ENCODE measurements around the gene SLC1A1. TPM values are rescaled to one million over a fixed set of nuclear protein-coding genes. Genes with fewer than 3 reads are reported as not detected.

The SLC1A1 gene
- total RNA-seq, 2 experiments from 2014 or later = 0.11 to 0.14 TPM

DNA sequence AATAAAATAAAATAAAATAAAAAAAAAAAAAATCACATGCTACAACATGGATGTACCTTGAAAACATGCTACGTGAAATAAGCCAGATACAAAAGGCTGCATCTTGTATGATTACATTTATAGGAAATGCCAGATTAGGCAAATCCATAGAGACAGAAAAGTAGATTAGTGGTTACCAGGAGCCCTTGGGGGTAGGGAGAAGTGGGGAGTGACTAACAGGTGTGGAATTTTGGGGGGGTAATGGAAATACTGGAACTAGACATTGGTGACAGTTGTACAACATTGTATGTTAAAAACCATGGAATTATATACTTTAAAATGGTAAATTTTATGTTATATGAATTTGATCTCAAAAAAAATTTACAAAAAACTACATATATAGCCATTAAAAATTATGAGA lies 47.3 kb downstream of the SLC1A1 start:
- peaks cover 2% of the 10 kb centered on the region for H3K9me3 Mint-ChIP-seq
- DNase-seq = no peak
- H3K4me3 ChIP-seq (ENCODE audit: low read length) = no peak overlapping the region
- H3K9me3 ChIP-seq (ENCODE audit: control insufficient read depth in 1 of 2, insufficient read depth in 1 of 2, low read length in 2 of 2) = peaks cover 0 to 9% of the 10 kb centered on the region in 2 experiments
- intact Hi-C loops (cut with DNase I, micrococcal nuclease) = no loop called here
- H3K4me1 ChIP-seq (ENCODE audit: insufficient read depth, low read length) = no peaks in the 10 kb centered on the region
- peaks cover 12% of the 10 kb centered on the region for H3K4me1 Mint-ChIP-seq (ENCODE audit: low read depth)
- H3K27me3 Mint-ChIP-seq = no peaks in the 10 kb centered on the region
- no peak overlapping the region for H3K4me3 Mint-ChIP-seq
- H3K27ac ChIP-seq (ENCODE audit: low read depth in 1 of 2, low read length in 2 of 2) = no peak overlapping the region
- H3K27me3 ChIP-seq (ENCODE audit: control insufficient read depth in 1 of 2, insufficient read depth in 2 of 2, low read length in 2 of 2) = no peaks in the 10 kb centered on the region
- ChIA-PET CTCF (no interaction called here), POLR2A (no interaction called here)
- no peaks in the 10 kb centered on the region for H3K36me3 ChIP-seq (ENCODE audit: insufficient read depth, low read length)
- H3K36me3 Mint-ChIP-seq (ENCODE audit: low read depth) = peaks cover 4% of the 10 kb centered on the region
- no peak for ATAC-seq (ENCODE audit: poor library complexity)
- H3K27ac Mint-ChIP-seq = no peak overlapping the region
- no peak for TF ChIP-seq CTCF (IDR thresholded peaks at IDR 0.05)

GRCh38 chr9:4538107-4538506 lies 47.8 kb downstream of the SLC1A1 start:
- ChIA-PET POLR2A (interaction anchor here (1.7 kb wide), 1 partner anchor 11 kb away, joined by 7 read pairs; no protein-coding TSS in a partner anchor), CTCF (no interaction called here)
- no peaks in the 10 kb centered on the region for H3K4me1 ChIP-seq (ENCODE audit: insufficient read depth, low read length)
- H3K27ac ChIP-seq (ENCODE audit: low read depth in 1 of 2, low read length in 2 of 2) = no peak overlapping the region
- Mint-ChIP-seq H3K27ac (no peak overlapping the region), H3K4me1 (ENCODE audit: low read depth) (peaks cover 12% of the 10 kb centered on the region), H3K36me3 (ENCODE audit: low read depth) (peaks cover 4% of the 10 kb centered on the region), H3K4me3 (no peak overlapping the region), H3K27me3 (no peaks in the 10 kb centered on the region), H3K9me3 (peaks cover 2% of the 10 kb centered on the region)
- no peak overlapping the region for H3K4me3 ChIP-seq (ENCODE audit: low read length)
- ATAC-seq (ENCODE audit: poor library complexity) (no peak), DNase-seq (no peak)
- H3K9me3 ChIP-seq (ENCODE audit: control insufficient read depth in 1 of 2, insufficient read depth in 1 of 2, low read length in 2 of 2) = peaks cover 0 to 9% of the 10 kb centered on the region in 2 experiments
- H3K36me3 ChIP-seq (ENCODE audit: insufficient read depth, low read length) = no peaks in the 10 kb centered on the region
- H3K27me3 ChIP-seq (ENCODE audit: control insufficient read depth in 1 of 2, insufficient read depth in 2 of 2, low read length in 2 of 2) = no peaks in the 10 kb centered on the region
- intact Hi-C loops (cut with DNase I, micrococcal nuclease) = no loop called here
- TF ChIP-seq CTCF (IDR thresholded peaks at IDR 0.05) = no peak

- peaks cover under 1% of the 10 kb centered on the region for H3K9me3 Mint-ChIP-seq
- no peaks in the 10 kb centered on the region for H3K4me1 ChIP-seq (ENCODE audit: insufficient read depth, low read length)
- H3K36me3 ChIP-seq (ENCODE audit: insufficient read depth, low read length) = no peaks in the 10 kb centered on the region
- no peak overlapping the region for H3K27ac Mint-ChIP-seq
- H3K27ac ChIP-seq (ENCODE audit: low read depth in 1 of 2, low read length in 2 of 2) = no peak overlapping the region
- no peak for TF ChIP-seq CTCF (IDR thresholded peaks at IDR 0.05)
- peaks cover 3% of the 10 kb centered on the region for H3K36me3 Mint-ChIP-seq (ENCODE audit: low read depth)
- no peak for ATAC-seq (ENCODE audit: poor library complexity)
- no peak for DNase-seq
- POLR2A ChIA-PET = interaction anchor here (1.7 kb wide), 1 partner anchor 11 kb away, joined by 7 read pairs; no protein-coding TSS in a partner anchor
- CTCF ChIA-PET = no interaction called here
- peaks cover 0 to 9% of the 10 kb centered on the region in 2 experiments for H3K9me3 ChIP-seq (ENCODE audit: control insufficient read depth in 1 of 2, insufficient read depth in 1 of 2, low read length in 2 of 2)
- no peak overlapping the region for H3K4me3 Mint-ChIP-seq
- no peaks in the 10 kb centered on the region for H3K27me3 ChIP-seq (ENCODE audit: control insufficient read depth in 1 of 2, insufficient read depth in 2 of 2, low read length in 2 of 2)
- H3K4me3 ChIP-seq (ENCODE audit: low read length) = no peak overlapping the region
- no peaks in the 10 kb centered on the region for H3K27me3 Mint-ChIP-seq
- intact Hi-C loops (cut with DNase I, micrococcal nuclease) = no loop called here
- H3K4me1 Mint-ChIP-seq (ENCODE audit: low read depth) = peaks cover 9% of the 10 kb centered on the region
These were observed 48.4 kb downstream of the SLC1A1 start for GRCh38 chr9:4538621-4539020.
